Raji (cell line): Measurements from ENCODE around the gene KCNK1.

Source experiments
- POLR2A ChIP-seq: IDR thresholded peaks from 2 replicates; pipeline ENCODE4 v1.6.1; 2011; ENCODE audit warnings: low read depth, low read length, control low read depth; ENCODE audit not compliant: insufficient read depth

KCNK1 gene

DNA sequence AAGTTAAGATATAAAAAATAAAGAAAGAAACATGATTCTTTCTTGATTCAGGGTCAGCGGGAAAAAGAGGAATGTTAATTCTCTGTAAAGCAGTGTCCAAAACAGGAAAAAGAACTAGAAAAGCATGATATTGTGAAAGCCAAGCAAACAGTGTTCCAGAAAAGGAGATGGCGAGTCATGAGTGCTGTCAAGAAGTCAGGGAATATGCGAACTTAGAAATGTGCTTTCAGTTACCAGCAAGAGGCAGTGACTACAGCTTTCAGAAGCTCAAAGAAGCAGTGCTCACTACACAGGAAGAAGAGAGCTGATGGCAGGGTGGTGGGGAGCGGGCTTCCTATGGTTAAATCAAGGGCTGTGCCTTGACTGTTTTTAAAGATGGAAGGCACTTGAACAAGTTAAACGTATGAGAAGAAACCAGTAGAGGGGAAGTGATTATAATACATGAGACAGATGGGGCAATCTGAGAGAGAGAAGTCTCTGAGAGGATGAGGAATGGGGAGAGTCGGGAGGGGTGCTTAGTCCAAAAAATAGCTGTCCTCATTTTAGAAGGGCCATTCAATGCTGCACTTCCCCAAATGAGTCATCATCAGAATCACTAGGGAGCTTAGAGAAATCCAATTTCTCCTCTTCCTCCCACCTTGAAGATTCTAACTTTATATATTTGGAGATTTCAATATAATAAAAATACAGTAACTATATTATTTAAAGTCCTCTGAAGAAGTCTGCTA lies 90.4 kb downstream of the KCNK1 start:
- no peak for TF ChIP-seq POLR2A

DNA sequence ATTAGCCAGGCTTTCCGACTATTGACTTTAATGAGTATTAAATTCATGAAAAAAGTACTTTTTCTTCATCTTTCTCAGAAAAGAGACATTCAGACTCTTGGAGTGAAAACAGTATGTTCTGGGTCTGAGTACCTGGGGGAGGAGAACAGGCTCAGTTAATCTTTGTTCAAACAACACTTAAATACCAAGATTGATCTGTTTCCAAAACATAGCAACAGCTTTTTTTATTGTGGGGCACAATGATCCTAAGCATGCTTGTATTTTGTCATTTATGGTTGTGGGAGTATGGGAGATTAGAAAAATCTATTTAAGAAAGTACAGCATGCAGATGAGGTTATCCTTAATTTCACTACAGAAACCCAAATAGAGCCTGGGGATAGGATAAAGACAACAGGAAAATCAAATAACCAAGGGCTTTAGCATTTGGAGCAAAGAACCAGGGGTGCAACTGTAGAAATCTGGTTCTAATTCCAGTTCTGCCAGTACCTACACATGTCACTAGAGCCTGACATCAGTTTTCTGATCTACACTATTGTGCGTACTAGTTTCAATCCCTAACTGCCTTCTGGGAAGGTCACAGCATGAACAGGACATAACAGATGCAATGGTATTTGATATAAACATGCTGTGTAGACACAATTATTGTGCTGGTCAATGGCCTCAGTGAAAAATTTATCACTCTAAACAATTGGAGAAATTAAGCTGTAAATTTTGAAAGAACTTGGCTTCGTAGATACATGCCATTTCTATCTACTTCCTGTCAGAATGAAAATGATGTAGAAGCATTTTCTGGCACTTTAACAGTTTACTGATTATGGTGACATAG lies 91.2 kb downstream of the KCNK1 start:
- TF ChIP-seq POLR2A = no peak

DNA sequence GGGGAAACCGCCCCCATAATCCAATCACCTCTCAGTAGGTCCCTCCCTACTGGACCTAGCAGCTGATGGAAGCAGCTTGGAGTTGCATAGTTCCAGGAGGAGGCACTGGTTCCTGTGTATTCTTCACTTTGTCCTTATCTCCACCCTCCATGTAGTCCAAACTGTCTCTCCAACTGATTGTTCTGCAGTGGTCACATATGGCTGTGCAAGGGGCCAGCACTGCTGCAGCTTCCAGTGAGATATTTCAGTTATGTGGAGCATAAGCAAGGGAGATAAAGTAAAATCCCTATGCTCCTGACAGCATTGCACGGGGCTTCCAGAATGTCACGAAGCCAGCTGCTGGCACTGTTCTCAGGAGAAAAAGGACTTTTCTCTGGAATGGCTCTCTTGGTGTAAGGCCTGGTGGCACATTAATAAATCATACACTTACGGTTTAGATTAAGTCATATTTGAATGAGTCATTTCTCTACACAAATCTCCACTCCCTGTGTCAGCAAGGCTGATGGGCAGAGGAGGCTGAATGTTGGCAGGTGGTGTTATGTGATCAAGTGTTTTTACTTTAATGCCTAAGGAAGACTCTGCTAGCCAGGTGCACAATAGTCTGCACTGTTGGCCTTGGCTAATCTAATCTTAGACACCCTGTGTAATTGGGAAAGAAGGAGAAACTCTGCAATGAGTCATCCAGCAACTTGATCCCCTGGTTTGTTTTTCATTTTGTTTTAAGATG lies 93.4 kb downstream of the KCNK1 start:
- TF ChIP-seq POLR2A = no peak

DNA sequence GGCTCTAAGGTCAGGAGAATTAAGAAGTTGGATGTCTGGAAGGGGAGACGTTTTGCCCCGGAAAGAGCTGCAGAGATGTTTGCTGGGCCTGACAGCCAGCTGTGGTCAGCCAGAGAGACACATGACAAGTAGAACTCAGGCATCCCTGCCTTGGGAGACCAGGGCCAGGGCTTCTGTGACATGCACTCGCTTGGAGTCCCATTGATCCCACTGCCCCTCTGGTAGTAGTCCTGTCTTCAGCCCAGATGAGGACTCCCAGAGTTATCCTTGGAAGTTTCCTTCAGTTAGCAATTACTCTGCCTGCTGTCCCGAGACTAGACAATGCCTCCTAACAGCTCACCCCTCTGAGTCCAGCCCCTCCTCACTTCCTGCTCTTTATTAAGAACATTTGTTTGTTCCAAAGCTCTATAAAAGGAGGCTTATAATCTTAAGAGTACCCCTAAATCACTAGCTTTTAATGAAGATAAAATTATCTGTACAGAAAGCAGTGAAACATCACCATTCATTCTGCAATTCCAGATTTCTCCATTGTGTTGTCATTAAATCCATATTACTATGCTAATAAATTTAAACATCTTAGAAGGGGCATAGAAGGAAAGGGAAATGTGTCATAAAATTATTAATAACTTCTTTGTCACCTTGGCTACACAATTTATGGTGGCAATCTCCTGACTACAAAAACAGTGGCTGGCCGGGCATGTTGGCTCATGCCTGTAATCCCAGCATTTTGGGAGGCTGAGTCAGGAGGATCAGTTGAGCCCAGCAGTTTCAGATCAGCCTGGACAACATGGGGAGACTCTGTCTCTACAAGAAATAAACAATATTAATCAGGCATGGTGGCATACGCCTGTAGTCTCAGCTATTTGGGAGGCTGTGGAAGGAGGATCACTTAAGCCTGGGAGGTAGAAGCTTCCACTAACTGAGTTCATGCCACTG lies 94.2 kb downstream of the KCNK1 start:
- no peak for TF ChIP-seq POLR2A

DNA sequence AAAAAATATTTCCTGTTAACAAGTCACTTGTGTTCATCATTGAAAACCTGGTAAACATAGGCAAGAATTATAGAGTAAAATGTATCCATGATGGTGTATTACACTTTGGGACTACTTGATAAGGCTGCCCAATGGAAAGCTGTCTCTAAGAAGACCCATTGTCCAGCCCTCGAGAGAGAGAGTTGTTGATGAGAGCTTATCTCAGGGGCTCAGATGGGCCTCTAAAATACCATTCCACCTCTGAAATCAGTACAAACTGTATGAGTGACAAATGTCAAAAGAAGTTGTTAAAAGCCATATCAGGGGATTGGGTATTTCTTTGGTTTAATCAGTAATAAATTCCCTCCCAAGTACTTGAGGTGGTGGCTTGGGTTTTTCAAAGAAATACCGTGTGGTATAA lies 96.1 kb downstream of the KCNK1 start:
- TF ChIP-seq POLR2A = no peak

DNA sequence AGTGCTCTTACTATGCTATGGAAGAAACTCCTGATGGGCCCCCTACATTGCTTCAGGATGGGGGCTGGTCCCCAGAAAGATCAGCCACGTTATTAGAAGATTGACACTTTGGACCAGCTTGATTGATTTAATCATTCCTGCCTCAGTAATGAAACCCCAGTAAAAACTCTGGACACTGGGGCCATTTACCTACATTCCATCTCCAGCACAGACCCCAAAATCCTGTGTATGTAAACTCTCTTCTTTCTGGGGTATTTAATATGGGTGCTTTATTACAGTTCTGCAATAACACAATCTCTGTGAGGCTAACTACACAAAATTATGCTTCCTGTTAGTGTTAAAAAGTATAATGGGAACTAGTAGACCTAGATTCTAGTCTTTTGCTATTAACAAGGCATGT lies 96.6 kb downstream of the KCNK1 start:
- no peak for TF ChIP-seq POLR2A

DNA sequence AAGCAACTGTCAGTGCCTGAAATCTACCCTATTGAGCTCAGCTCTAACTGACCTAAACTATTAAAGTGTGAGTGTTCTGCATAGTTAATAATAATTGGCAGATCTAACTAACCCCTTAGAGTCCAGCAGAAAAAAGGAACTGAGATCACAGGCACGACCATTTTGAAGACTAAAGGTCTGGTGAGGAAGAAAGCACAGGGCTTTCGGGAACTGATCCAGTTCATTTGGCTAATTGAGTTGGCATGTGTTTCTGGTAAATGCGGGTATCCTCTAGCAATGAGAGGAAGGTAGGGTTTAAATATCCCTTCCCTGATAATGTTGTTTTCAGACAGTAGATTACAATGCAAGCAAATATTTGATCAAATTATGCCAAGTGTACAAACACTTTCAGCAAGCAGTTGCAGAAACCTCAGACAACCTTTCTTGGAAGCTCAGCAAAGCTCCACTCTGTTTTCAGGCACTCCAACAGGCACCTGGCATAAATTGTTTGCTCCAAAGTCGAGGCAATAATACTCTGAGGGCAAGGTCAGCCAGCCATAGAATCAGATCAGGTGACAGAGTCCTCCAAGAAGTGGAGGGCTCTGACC lies 100.8 kb downstream of the KCNK1 start:
- no peak for TF ChIP-seq POLR2A

DNA sequence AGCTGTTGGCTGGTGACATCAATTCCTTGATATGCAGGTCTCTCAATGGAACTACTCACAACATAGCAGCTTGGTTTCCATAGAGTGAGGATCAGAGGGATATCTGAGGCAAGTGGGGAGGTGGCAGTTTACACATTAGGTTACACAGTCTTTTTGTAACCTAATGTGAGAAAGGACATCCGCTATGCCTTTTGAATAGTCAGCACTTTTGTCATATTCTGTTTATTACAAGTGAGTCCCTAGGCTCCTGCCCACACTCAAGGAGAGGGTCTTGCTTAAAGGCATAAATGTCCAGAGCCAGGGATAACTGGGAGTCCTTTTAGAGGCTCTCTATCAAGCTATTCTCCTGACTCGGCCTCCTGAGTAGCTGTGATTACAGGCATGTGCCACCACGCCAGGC lies 104.2 kb downstream of the KCNK1 start:
- TF ChIP-seq POLR2A = no peak

DNA sequence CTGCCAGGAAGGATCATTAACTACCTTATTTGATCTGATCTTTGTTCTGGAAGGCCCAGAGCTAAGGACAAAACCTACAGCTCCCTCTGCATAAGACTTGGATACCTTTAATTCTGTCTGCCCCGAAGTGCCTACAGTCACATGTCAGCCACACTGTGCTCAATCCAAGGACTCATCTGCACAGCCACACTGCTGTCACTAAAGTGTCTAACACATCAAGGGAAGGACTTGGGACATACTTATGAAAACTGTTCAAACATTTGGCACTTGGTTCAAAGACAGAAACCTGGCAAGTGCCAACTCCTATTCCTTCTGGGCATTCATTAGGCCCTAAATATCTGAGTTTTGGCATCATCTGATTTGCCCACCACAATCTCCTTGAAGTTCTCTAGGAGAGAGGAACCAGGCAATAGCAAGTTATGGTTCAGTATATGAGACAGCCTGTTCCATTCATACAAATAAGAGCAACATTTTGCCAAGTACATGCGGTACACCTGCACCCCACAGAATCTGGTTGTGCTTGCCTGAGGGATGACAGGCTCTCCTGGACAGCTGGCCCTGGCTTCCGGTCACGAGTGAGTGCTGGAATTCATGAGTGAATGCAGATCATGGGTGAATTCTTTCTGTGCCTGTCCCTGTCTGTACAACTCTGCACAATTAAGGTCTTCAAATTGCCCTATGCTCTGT lies 105.9 kb downstream of the KCNK1 start:
- TF ChIP-seq POLR2A = no peak

DNA sequence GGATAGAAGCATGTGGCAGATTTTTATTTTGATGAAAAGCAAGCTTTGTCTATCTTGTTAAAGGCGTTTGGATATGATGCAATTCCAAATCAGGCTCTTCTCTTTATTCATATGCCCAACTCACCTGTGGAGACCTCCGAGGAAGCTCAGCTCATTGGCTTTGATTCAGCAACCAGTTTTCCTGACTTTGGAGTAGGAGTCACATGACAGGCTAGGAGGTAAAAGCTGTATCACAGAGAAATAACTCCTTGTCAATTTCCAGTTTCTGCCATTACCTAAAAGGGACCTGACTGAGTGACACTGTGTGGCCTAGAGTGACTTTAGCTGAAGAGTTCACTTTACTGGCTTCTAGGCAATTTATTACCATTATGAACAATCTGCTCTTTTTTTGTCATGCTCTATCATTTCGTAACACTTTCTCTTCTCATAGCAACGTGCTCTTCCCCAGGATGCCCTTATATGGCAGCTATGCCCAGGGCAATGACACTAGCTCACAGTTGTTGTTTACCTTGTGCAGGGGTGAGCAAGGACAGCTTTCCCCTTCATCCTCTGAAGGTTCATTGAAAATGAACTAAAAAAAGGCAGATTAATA lies 107.2 kb downstream of the KCNK1 start:
- TF ChIP-seq POLR2A = no peak
